H4 (cell line): Measurements from ENCODE around the gene LRCOL1. TPM values are rescaled to one million over a fixed set of nuclear protein-coding genes. Genes with fewer than 3 reads are reported as not detected.

Source experiments
- DNase-seq: peaks from one replicate; pipeline ENCODE4 v3.0.0-alpha.2; 2015; ENCODE audit warnings: low spot score
- total RNA-seq: library from RNA; depleted of rRNA; stranded (reverse); fragments of >200 nt; shearing (Covaris generic); gene quantifications from 2 replicates; pipeline ENCODE4 v1.2.3, GENCODE V29; 2014

The LRCOL1 gene
- total RNA-seq, 1 experiment from 2014 or later: not detected

DNA sequence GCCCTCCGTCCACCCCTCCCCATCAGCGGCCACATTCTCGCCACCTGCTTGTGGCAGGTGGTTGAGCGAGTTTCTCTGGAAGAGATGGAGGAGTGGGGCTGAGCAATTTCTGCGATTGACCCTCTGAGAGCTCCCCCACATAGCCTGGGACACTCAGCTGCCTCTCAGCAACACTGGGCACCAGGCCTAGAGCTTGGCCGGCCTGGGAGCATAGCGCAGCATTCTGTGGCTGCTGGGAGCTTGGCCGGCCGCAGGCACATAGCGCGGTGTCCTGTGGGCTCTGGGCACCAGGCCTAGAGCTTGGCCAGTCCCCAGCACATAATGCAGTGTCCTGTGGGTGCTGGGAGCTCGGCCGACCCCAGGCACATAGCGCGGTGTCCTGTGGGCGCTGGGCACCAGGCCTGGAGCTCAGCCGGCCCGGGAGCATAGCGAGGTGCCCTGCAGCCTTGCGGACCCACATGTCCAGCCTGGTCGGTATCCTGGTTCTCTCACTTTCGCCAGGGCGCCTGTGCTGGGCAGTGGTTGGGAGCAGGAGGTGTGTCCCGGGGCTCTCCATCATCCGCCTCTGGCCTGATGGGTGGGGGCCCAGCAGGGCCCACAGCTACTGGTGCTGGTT lies 43.8 kb downstream of the LRCOL1 start:
- DNase-seq: no peak

DNA sequence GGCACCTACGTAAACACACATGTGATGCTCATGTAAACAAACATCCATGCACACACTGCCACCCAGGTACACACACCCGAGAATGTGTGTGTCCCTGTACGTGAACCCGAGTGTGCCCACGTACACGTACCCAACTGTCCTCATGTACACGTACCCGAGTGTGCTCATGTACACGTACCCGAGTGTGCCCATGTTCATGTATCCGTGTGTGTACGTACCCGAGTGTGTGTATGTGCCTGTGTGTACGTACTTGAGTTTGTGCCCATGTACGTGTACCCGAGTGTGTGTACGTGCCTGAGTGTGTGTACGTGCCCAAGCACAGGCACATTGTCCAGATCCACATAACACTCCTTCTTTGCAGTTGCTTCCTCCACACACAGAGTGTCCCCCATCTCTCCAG lies 45.0 kb downstream of the LRCOL1 start:
- DNase-seq: no peak

DNA sequence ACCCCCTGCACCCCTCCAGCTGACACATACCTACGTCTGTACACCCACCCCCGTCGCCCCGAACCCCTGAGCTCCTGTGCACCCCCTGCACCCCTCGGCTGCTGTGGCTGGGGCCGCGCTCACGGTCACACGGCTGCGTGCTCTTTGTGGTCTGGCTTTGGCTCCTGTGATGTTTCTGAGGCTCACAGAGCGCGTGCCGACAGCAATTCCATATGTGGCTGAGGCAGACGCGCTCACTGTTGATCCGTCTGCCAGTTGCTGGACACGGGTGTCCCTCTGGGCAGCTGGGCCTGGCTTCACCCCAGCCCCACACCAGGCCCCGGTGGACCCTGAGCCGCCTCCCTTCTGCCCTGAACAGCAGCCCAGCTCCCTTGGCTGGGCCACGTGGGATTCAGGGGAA lies 46.5 kb downstream of the LRCOL1 start:
- no peak for DNase-seq

- DNase-seq: no peak
Measured at GRCh38 chr12:132562489-132563021, 47.8 kb downstream of the LRCOL1 start.

DNA sequence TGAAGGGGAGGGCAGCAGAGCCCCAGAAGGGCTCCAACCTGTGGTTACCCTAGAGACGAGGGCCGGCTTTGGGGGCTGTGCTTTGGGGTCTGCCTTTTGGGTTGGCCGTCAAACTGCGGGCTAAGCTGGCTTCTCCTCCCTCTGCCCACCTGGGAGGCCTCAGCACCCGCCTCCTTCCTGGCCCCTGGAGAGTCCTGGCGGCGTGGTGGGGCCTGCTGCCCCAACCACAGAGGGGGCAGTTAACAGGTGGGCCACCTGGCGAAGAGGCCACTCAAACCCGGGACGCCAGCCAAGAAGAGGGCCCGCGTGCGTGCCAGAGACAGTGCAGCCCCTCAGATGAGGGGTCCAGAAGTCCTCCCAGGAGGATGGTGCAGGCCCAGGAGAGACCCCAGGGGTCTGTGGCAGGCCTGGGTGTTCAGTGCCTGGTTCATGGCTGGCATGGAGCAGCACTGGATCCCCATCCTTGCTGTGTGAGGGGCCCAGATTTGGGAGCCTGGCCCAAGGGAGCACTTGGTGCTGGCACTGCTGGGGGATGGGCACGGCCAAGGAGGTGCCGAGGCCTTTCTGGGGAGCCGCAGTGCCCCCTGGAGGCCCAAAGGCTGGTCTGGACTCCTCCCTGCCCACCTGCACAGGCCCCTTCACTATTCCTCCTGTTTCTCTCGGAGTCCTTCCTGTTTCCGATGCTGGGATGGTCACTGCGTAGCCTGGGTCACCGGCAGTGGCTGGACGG lies 48.8 kb downstream of the LRCOL1 start:
- DNase-seq: no peak

- DNase-seq: peak; percentile 42
Measured at GRCh38 chr12:132560614-132561426, 49.6 kb downstream of the LRCOL1 start.

DNA sequence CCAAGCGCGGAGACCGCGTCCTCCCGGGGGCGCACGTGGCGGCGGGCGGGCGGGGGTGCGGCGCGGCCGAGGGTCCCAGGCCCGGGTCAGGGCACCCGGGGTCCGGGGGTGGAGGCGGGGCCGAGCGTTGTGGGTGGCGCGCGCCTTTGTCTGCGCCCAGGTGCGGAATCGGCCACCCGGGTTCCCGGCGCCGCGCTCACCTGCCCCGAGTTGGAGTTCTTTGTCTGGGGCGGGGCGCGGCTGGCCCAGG lies 50.1 kb downstream of the LRCOL1 start:
- no peak for DNase-seq

DNA sequence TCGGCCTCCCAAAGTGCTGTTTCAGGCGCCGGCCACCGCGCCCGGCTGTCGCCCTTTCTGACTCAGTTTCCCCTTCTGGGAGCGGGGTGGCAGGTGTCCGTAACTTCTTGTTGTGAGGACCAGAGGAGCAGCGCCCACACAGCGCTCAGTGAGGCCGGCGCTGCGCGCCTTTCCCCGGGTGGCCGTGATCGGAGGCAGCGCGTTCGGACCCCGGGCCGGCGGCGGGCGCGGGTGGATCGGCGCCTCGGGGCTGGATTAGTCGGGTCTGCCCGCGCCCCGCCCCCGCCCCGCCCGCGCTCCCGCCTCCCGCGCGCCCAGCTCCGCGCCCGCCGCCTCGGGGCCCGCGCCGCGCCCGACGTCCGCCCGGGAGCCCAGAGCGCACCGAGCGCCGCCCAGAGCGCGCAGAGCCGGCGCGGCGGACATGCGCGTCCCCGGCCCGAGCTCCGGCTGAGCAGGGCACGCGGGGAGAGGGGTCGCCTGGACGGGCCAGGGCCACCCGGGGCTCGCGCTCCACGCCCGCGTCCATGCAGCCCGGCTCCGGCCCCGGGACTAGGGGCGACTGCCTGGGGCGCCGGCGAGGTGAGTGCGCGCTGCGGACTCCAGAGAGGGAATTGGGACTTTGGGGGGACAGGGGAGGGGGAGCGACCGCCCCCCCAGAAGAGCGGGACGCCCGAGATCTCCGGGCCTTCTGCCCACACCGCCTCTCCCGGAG lies 50.6 kb downstream of the LRCOL1 start:
- no peak for DNase-seq

GRCh38 chr12:132558861-132559623 lies 51.3 kb downstream of the LRCOL1 start:
- DNase-seq: no peak

DNA sequence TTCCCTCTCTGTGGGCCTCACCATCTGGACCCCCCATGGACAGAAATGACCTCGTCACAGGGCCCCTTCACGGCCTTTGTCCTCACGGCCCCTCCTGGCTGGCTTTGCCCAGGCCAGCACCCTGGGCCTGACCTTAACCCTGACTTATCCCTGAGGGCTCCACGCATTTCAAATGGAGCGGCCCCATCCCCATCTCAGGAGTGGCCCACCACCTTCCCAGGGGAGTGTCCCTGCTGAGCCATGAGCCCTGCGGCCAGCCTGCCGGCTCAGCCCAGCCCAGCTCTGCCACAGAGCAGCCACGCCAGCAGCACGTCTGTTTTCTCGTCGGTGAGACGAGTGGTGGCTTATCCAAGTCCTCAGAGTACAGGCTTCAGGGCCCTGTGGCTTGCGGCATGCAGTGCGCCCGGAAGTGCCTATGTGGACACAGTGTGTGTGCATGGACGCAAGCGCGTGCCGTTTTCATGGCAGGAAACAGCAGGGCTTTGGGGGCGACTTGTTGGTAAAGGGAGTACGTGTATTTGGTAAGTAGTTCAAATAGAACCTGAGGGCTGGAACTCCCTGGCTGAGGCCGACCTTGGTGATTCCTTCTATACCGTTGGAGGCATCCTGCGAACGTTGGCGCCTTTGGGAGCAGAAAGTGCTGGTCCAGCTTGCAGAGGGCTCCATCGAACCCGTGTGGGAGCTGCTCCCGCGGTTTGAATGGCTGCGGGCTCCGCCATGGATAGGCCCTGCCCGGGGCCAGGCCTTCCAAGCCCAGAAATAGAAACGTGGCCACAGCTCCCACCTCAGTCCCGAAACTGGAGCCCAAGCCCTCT lies 52.1 kb downstream of the LRCOL1 start:
- DNase-seq: no peak

DNA sequence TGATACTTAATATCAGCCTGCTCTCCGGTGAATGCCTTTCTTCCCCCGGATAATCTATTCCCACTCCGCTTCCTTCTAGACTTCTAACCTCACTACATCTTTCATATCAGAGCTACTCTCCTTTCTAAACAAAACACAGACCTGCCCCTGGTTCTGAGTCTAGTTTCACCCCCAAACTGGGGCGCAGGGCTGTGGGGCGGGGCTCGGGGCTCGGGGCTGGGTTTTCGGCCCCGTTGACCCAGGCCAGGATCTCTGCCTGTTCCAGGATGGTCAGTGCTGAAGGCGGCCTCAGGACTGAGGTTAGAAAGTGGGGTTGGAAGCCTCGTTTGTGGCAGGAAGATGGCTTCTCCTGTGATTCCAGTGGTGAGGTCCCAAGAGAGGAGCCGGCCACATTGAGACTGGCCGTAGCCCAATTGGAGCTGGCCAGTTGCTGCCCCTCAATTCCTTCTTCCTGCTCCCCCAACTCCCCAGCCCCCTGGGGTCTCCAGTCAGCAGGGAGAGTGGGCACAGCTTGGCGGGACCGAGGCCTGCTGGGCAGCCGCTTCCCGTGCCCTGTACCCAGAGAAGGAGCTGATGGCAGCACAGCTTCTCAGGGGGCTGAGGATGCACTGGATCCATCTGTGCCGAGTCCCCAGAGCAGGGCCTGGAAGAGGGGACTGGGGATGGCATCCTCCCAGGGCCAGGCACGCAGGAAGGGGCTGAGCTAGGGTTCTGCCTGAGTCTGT lies 52.9 kb downstream of the LRCOL1 start:
- no peak for DNase-seq

- no peak for DNase-seq
Measured at GRCh38 chr12:132556801-132557200, 53.6 kb downstream of the LRCOL1 start.

DNA sequence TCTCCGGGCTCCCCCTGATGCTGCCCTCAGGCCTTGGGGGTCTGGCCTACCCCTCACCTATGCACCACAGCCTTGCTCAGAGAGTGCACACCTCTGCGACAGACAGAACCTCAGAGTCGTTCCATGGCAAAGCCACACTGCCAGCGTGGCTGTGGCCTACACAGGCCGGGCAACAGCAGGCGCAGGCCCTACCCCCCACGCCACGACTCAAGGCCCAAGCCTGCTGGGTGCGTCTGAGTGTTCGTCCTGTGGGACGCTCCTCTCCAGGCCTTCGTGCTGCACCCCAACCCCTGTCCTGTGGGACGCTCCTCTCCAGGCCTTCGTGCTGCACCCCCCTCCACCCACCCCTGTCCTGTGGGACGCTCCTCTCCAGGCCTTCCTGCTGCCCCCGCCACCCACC lies 54.2 kb downstream of the LRCOL1 start:
- DNase-seq: no peak

- no peak for DNase-seq
Measured at GRCh38 chr12:132555686-132556085, 54.7 kb downstream of the LRCOL1 start.

DNA sequence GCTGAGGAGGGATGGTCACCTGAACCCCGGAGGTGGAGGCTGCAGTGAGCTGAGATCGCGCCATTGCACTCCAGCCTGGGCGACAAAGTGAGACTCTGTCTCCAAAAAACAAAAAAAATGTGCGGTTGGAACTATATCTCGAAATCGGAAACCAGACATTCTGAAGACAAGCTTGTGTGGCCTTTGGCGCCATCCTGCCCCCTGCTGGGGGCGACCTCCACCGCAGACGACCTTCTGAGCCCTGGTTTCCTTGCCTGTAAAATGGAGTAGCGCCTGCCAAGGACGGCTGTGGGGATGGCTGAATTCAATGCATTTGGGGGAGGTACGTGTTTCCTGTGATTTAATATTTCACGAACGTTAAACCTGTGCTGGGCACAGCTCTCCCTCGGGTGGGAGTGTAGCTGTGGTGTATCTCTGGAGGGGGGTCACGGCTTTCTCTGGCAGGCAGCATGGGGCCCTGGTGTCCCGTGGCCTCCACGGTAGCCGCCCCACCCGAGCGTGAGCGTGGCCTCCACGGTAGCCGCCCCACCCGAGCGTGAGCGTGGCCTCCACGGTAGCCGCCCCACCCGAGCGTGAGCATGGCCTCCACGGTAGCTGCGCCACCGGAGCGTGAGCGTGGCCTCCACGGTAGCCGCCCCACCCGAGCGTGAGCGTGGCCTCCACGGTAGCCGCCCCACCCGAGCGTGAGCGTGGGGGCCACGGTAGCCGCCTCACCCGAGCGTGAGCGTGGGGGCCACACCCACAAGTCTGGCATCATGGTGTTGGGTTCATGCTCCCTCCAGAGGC lies 55.3 kb downstream of the LRCOL1 start:
- no peak for DNase-seq
